ENCODE results near the gene SP110.

GRCh38 chr2:230130668-230131364 lies 89.0 kb downstream of the SP110 start:
- no peak for TF ChIP-seq POLR2A (IDR thresholded peaks at IDR 0.05)
- TF ChIP-seq CTCF (IDR thresholded peaks at IDR 0.05) = no peak
- peak in 1 of 2 donors; percentile 57 for TF ChIP-seq EP300 (IDR thresholded peaks at IDR 0.05)
